HG03565 (cell line): Measurements from ENCODE around the gene DBT.
"Not testable (repeated sequence)": the region's sequence is repeated elsewhere in the genome, so short reads cannot be mapped to it uniquely, and the experiment has no call there.

Experiments used
- ATAC-seq: cut with Tn5 transposase; IDR thresholded peaks from one replicate; pipeline ENCODE4 v1.9.1; 2021; ENCODE audit warnings: mild to moderate bottlenecking, moderate library complexity; ENCODE audit not compliant: unreplicated experiment

DBT gene

DNA sequence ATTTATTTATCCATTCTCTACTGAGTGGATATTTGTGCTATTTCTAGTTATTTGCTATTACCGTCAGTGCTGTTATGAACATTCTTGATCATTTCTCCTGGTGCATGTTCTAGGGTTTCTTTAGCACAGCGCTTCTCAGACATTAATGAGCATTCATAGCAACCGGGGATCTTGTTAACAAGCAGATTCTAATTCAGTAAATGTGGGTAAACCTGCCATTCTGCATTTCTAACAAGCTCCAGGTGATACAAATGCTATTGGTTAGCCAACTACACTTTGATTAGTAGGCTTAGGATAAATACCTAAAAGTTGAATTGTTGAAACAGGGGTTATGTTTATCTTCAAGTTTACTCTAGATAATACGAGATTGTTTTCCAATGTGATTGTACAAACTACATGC, 3.3 kb upstream of the DBT start:
- no peak for ATAC-seq

- ATAC-seq, result no peak
These were observed 1.2 kb upstream of the DBT start for GRCh38 chr1:100250807-100251206.

DNA sequence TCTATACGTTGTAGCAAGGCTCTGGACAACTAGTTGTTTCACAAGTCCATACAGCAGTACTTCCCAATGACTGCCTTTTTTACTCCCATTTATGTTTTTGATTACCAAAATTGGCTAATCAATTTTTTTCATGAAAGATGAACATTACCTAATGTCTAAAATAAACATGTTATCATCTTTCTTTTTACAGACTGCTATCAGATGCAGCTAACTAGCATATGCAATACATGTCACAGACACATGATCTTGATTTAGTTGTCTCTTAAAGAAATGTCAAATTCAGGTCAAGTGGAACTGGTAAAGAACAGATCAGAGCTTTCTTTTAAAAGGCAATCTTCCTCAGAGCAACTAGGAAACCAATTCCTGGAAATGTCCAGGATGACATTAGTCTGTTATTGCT, 630 bp upstream of the DBT start:
- no peak for ATAC-seq

GRCh38 chr1:100249155-100249536, 488 bp downstream of the DBT start:
- no peak for ATAC-seq

DNA sequence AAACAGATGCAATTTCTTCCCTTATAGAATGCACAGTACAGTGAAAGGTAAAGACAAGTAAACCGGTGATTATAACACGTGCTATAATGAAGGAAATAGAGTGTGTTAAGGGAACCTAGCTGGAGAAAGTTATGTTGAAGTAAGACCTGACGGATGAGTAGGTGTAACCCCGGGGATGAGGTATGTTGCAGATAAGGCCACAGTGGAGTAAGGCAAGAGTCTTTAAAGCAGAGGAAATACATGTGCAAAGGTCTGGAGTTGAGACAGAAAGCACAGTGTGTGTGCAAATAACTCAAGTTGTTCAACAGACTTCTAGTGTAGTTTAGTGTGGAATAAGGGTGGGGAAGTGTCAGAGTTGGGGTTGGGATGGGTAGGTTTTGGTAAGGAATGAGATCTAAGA, 2.9 kb downstream of the DBT start:
- ATAC-seq, result no peak

- no peak for ATAC-seq
These were observed 9.0 kb downstream of the DBT start for GRCh38 chr1:100240631-100241030.

GRCh38 chr1:100239961-100240360, 9.7 kb downstream of the DBT start:
- no peak for ATAC-seq

GRCh38 chr1:100237091-100237490, 12.5 kb downstream of the DBT start:
- ATAC-seq, result no peak

GRCh38 chr1:100234432-100234831, 15.2 kb downstream of the DBT start:
- ATAC-seq, result no peak

GRCh38 chr1:100233566-100233965, 16.1 kb downstream of the DBT start:
- ATAC-seq, result not testable (repeated sequence)

DNA sequence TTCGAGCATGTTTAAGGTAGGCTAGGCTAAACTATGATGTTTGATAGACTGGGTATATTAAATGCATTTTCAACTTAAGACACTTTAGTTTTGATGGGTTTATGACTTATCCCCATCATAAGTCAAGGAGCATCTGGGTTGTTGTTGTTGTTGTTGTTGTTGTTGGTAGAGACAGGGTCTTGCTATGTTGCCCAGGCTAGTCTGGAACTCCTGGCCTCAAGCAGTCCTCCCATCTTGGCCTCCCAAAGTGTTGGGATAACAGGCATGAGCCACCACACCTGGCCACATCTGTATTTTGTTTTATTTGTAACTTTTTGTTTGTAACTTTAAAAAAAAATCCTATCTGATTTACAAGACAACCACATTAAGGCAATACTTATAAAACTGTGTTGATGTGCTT, 17.5 kb downstream of the DBT start:
- no peak for ATAC-seq

- ATAC-seq, result no peak
These were observed 17.9 kb downstream of the DBT start for GRCh38 chr1:100231721-100232120.

DNA sequence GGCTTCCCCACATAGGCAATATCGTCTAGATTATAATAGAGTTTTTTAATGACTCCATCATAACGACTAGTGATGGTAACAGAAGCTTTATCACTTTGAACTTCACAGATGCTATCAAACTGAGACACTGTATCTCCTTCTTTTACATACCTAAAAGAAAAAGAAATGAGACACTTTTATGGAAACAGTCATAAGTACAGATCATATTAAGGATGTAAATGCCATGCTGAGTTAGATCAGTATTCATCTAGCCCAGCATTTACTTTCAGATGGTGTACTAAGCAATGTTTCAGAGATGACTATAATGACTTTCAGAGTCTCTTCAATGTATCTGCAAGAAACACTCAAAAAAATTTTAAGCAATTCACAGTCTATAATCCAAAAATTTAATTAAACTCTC, 18.9 kb downstream of the DBT start:
- peak; percentile 48 for ATAC-seq

GRCh38 chr1:100229681-100230443, 19.8 kb downstream of the DBT start:
- ATAC-seq, result no peak

- ATAC-seq, result no peak
These were observed 27.2 kb downstream of the DBT start for GRCh38 chr1:100222428-100222827.

DNA sequence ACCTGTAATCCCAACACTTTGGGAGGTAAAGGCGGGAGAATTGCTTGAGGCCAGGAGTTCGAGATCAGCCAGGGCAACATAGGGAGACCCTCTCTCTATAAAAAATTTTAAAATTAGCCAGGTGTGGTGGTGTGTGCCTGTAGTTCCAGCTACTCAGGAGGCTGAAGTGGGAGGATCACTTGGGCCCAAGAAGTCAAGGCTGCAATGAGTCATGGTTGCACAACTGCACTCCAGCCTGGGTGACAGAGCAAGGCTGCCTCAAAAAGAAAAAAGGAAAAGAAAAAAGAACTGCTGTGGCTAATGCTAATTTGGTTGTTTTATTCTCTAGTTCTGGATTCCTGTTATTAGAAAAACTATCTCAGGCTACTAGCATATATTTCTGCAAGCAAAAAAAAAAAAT, 29.8 kb downstream of the DBT start:
- ATAC-seq, result no peak

GRCh38 chr1:100219457-100219856, 30.2 kb downstream of the DBT start:
- no peak for ATAC-seq

DNA sequence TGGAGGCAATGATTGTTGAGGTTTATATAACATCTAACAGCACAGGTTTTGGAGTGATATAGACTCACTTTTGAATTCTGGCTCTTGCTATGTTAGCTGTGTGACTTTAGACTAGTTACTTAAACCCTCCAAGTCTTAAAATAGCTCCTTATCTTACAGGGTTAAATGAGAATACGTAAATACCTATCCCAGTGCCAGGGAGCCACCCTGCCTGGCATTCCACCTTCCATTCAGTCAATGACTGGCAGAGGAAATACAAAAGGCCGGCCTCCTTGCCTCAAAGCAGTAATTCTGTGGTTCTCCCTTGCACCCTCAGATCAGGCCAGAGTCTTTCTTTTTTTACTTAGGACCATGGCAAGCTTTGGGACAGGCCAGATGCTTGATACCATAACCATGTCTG, 31.8 kb downstream of the DBT start:
- no peak for ATAC-seq

DNA sequence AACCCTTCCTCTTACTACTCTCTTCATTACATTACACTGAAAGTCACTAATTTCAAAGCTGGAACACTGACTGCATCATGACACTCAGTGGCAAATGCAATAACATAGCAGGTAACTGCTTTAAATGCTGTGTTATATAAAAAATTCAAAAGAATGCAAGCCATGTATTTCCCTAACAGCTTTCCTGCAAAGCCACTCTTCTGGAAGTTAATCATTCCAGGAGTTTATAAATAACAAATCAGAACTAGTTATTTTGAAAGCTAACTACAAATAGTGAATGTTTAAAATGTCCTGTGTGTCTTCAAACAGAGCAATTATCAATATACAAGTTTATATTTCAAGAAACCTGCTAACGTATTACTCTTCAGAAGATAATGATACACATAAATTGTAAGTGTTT, 34.5 kb downstream of the DBT start:
- ATAC-seq, result no peak

- no peak for ATAC-seq
These were observed 36.5 kb downstream of the DBT start for GRCh38 chr1:100213141-100213540.

DNA sequence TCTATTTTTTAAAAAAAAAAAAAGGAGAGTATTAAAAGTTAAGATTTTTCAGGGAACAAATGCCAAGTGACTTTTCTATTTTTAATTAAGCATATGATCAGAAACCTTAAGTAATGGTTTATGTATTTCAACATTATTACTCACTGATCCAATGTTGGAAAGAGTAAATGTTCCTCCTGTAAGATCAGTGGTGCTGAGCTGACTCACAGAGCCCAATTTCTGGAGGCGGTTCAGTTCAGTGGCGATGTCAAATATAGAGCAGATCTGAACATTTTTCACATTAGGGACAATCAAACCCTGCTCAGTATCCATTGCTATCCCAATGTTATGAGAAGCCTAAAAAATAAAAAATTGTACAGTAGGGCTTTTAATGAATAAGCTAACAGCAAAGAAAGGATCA, 43.3 kb downstream of the DBT start:
- ATAC-seq, result no peak

GRCh38 chr1:100205593-100205992, 44.0 kb downstream of the DBT start:
- not testable (repeated sequence) for ATAC-seq

GRCh38 chr1:100205103-100205502, 44.5 kb downstream of the DBT start:
- ATAC-seq, result not testable (repeated sequence)
